Small intestine (tissue), 7 donors: ENCODE data around the gene TLCD1. TPM values are rescaled to one million over a fixed set of nuclear protein-coding genes. Genes with fewer than 3 reads are reported as not detected.

ENCODE experiments used
- DNase-seq, 2 donors: peaks; one replicate each; pipeline versions ENCODE4 v3.0.0 to v3.0.0-alpha.2; 2013
- FAIRE-seq: peaks from 2 replicates; lab custom pipeline; 2012; peaks lifted over from hg19 to GRCh38; lab: Jason Lieb, UNC
- H3K27ac ChIP-seq, 3 donors: one replicate each; pipeline ENCODE4 v1.5.1; 2013; ENCODE audit warnings: low read length in 2 of 3, mild to moderate bottlenecking in 2 of 3, control low read depth in 1 of 3, inconsistent platforms in 1 of 3, low read depth in 1 of 3, moderate library complexity in 1 of 3
- H3K27me3 ChIP-seq, 3 donors: one replicate each; pipeline ENCODE4 v1.6.1; 2013; ENCODE audit warnings: low read length in 3 of 3, inconsistent platforms in 1 of 3; ENCODE audit not compliant: control insufficient read depth in 3 of 3, insufficient read depth in 3 of 3
- H3K36me3 ChIP-seq, 3 donors: one replicate each; pipeline ENCODE4 v1.6.1; 2013; ENCODE audit warnings: low read length in 3 of 3, inconsistent platforms in 1 of 3, low read depth in 1 of 3, mild to moderate bottlenecking in 1 of 3, moderate library complexity in 1 of 3; ENCODE audit not compliant: control insufficient read depth in 3 of 3, insufficient read depth in 2 of 3
- H3K4me1 ChIP-seq, 3 donors: one replicate each; pipeline ENCODE4 v1.6.1; 2013; ENCODE audit warnings: low read length in 2 of 3, inconsistent platforms in 1 of 3, low read depth in 1 of 3, mild to moderate bottlenecking in 1 of 3, moderate library complexity in 1 of 3; ENCODE audit not compliant: control insufficient read depth in 3 of 3, insufficient read depth in 2 of 3
- H3K4me3 ChIP-seq, 3 donors: one replicate each; pipeline ENCODE4 v1.5.1; 2013; ENCODE audit warnings: low read length in 3 of 3, control low read depth in 1 of 3, inconsistent platforms in 1 of 3, low read depth in 1 of 3, mild to moderate bottlenecking in 1 of 3, moderate library complexity in 1 of 3
- H3K9me3 ChIP-seq, 2 donors: one replicate each; pipeline ENCODE4 v1.6.1; 2013; ENCODE audit warnings: low read depth in 1 of 2, low read length in 1 of 2; ENCODE audit not compliant: control insufficient read depth in 2 of 2, insufficient read depth in 1 of 2
- WGBS, 3 donors: extraction: QIAGEN DNeasy Blood & Tissue Kit; methylation state at CpG; one replicate each; pipeline ENCODE4 v1.1.7; 2013; 5-methylcytosine and 5-hydroxymethylcytosine counted together
- polyA plus RNA-seq, 4 donors: library from polyadenylated mRNA; stranded (reverse) in 3 of 4; unstranded in 1 of 4; fragments of 200-250 nt in 3 of 4; fragments of 120-200 nt in 1 of 4; gene quantifications; one replicate each; pipeline versions ENCODE4 v1.2.1 to v1.2.3, GENCODE V29; 2013
- donor health status: healthy with polysubstance abuse.
- donor health status: control.
- donor health status: control.
- donor health status: Bipolar disorder and iron deficiency.
- donor health status: healthy.

TLCD1 gene
- polyA plus RNA-seq, 4 donors = 10.7 to 21.3 (median 11.6) TPM

- Histone ChIP-seq H3K4me1 (no peaks in the 10 kb centered on the region), H3K27me3 (no peaks in the 10 kb centered on the region), H3K9me3 (no peaks in the 10 kb centered on the region), H3K4me3 (no peak overlapping the region), H3K27ac (no peak overlapping the region), H3K36me3 (peaks cover 7 to 62% (median 18%) of the 10 kb centered on the region in 3 donors)
- WGBS, 3 donors = 94 to 95% (median 95%) methylated on average over 18 of the region's 18 CpGs
- DNase-seq (no peak), FAIRE-seq (no peak)
These were observed 33.3 kb upstream of the TLCD1 start for GRCh38 chr17:28759256-28759865.

GRCh38 chr17:28758411-28759121 is 32.5 kb upstream of the TLCD1 start:
- peaks cover 7 to 62% (median 18%) of the 10 kb centered on the region in 3 donors for H3K36me3 ChIP-seq
- H3K9me3 ChIP-seq = no peaks in the 10 kb centered on the region
- 95 to 96% (median 96%) methylated on average over 31 to 32 of the region's 32 CpGs for WGBS, 3 donors
- no peak overlapping the region for H3K4me3 ChIP-seq
- no peak for FAIRE-seq
- DNase-seq = no peak
- no peaks in the 10 kb centered on the region for H3K4me1 ChIP-seq
- no peak overlapping the region for H3K27ac ChIP-seq
- no peaks in the 10 kb centered on the region for H3K27me3 ChIP-seq

- Histone ChIP-seq H3K27ac (no peak overlapping the region), H3K4me1 (no peaks in the 10 kb centered on the region), H3K27me3 (no peaks in the 10 kb centered on the region), H3K36me3 (peaks cover 7 to 71% (median 19%) of the 10 kb centered on the region in 3 donors), H3K9me3 (no peaks in the 10 kb centered on the region), H3K4me3 (no peak overlapping the region)
- FAIRE-seq = no peak
- DNase-seq = no peak
- WGBS, 3 donors = 75 to 84% (median 83%) methylated on average over 5 of the region's 5 CpGs
These were observed 30.2 kb upstream of the TLCD1 start for GRCh38 chr17:28756049-28756804.

GRCh38 chr17:28755486-28755885 is 29.5 kb upstream of the TLCD1 start:
- peaks cover 0 to 3% (median 0%) of the 10 kb centered on the region in 3 donors for H3K4me1 ChIP-seq
- no peaks in the 10 kb centered on the region for H3K9me3 ChIP-seq
- 88 to 92% (median 90%) methylated on average over 7 of the region's 7 CpGs for WGBS, 3 donors
- H3K27ac ChIP-seq = no peak overlapping the region
- no peaks in the 10 kb centered on the region for H3K27me3 ChIP-seq
- H3K4me3 ChIP-seq = no peak overlapping the region
- peaks cover 7 to 72% (median 19%) of the 10 kb centered on the region in 3 donors for H3K36me3 ChIP-seq
- DNase-seq (no peak), FAIRE-seq (no peak)

GRCh38 chr17:28751600-28752366 is 25.8 kb upstream of the TLCD1 start:
- Histone ChIP-seq H3K27ac (no peak overlapping the region), H3K27me3 (no peaks in the 10 kb centered on the region), H3K36me3 (peaks cover 2 to 77% (median 17%) of the 10 kb centered on the region in 3 donors), H3K9me3 (no peaks in the 10 kb centered on the region), H3K4me1 (peaks cover 0 to 23% (median 7%) of the 10 kb centered on the region in 3 donors), H3K4me3 (no peak overlapping the region)
- 90 to 93% (median 91%) methylated on average over 10 of the region's 10 CpGs for WGBS, 3 donors
- DNase-seq = no peak
- FAIRE-seq = no peak

DNA sequence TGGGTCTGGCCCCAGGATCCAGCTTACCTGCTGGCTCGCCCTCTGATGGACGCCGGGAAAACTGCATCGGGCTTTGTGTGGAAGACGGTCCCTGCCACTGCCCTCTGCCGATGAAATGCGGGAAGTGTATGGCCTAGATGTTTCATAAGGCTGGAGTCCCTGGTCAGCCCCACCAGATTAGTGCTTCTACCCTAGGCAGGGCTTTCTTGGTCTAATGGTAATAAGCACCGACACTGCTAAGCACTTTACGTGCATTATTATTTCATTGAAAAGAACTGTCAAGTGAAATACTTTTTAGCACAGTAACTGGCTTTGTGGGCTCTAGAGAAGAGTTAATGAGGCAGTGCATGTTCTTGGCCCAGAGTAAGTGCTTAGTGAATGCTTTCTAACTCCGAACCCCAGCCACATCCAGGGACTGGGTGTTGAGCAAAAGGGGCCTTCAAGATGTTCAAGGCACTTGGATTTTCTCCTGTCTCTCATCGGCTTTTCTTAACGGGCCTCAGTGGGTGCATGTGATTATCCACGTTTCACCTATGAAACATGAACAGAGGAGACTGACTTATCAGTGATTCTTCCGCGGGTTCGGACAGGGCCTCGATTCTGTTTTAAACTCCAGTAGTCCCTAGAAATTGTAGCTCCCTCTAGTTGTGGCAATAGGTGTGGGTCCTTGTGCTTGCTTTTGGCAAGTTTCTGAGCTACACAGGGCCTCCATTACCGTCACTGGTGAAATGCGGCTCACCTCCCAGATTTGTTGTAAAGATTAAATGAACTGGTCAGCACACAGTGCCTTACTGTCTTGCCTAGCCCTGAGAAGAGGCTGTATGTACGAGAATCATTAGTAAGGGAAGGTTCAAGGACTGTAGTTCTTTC is 24.4 kb upstream of the TLCD1 start:
- peak overlapping the region in 2 of 3 donors; percentile 8 to 49 for H3K27ac ChIP-seq
- no peak overlapping the region for H3K4me3 ChIP-seq
- FAIRE-seq (no peak), DNase-seq (peak; percentile 93 to 94)
- 19 to 37% (median 29%) methylated on average over 20 of the region's 20 CpGs for WGBS, 3 donors
- H3K27me3 ChIP-seq = no peaks in the 10 kb centered on the region
- H3K4me1 ChIP-seq = peaks cover 0 to 36% (median 7%) of the 10 kb centered on the region in 3 donors
- H3K9me3 ChIP-seq = no peaks in the 10 kb centered on the region
- peaks cover 2 to 82% (median 17%) of the 10 kb centered on the region in 3 donors for H3K36me3 ChIP-seq

GRCh38 chr17:28749516-28750177 is 23.6 kb upstream of the TLCD1 start:
- DNase-seq = no peak
- FAIRE-seq = no peak
- 30 to 52% (median 39%) methylated on average over 11 of the region's 11 CpGs for WGBS, 3 donors
- Histone ChIP-seq H3K9me3 (no peaks in the 10 kb centered on the region), H3K4me3 (no peak overlapping the region), H3K36me3 (peaks cover 2 to 87% (median 17%) of the 10 kb centered on the region in 3 donors), H3K27me3 (no peaks in the 10 kb centered on the region), H3K4me1 (peaks cover 0 to 36% (median 7%) of the 10 kb centered on the region in 3 donors), H3K27ac (peak overlapping the region; percentile 49 to 69 (median 64))
